B cell (primary cell): ENCODE measurements around the gene GGT6.

ENCODE experiments used
- CTCF ChIP-seq: fragments of 200-600 bp; IDR thresholded peaks from one replicate; pipeline ENCODE4 v1.8.0; 2022; ENCODE audit warnings: antibody characterized with exemption, mild to moderate bottlenecking
- EZH2 ChIP-seq: IDR thresholded peaks from 2 replicates; pipeline ENCODE4 v1.6.1; 2012; ENCODE audit warnings: borderline replicate concordance, low read depth, mild to moderate bottlenecking, moderate library complexity, low read length; ENCODE audit not compliant: insufficient read depth, poor library complexity, severe bottlenecking

DNA sequence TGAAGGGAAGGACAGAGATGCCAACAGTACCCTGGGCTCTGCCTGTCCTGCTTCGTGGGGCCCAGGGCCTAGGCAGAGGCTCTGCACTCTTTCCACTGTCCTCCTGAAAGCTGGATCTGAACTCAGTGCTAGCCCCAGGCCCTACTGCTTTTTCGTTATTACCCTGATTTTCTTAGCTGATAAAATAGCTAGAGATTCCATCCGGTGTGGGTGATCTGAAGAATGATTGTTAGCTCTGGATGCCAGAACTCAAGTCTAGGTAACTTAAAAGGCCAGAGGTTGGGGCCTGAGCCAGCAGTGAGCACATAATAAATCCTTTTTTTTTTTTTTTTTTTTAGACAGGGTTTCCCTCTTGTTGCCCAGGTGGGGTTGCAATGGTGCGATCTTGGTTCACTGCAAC is 3.4 kb downstream of the GGT6 start:
- TF ChIP-seq CTCF (no peak), EZH2 (no peak)
